Measurements from ENCODE around the gene NTNG1. TPM values are rescaled to one million over a fixed set of nuclear protein-coding genes. Genes with fewer than 3 reads are reported as not detected.

NTNG1 gene
- total RNA-seq, 1 experiment from 2014 or later: 2.3 TPM

DNA sequence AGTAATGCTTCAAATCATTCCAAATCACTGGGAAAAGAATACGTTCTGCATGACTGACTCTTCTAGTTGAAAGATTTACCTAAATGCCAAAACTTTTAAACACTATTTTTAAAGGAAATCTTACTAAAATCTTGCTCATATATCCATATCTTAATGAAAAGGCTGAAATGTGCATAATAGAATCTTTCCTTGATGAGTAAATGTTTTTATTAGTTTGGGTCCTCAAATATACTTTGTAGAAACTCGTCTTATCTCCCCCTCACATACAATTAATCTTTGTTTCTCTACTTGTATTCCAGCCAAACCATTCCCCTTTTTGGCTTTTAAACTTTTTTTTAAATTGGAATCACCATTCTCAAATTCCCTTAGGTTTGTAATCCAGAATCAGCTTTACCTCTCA lies 110.2 kb downstream of the NTNG1 start:
- CTCF ChIA-PET: no interaction called here
- H3K27ac Mint-ChIP-seq: no peak overlapping the region

DNA sequence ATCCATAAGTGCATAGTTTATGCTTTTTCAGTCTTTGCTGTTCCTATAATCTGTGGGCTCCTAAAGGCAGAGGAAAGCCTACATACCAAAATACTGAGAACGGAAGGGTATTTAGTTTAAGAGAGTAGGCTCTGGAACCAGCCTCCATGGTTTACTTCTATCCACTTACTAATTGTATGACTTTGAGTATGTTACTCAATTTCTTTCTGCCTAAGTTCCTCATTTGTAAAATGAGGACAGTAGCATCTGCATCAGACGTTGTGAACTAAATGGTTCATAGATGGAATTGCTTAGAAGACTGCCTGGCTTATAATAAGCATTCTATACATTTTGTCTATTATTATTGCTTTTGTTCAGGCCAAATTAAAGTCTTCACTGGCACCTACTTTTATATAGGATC lies 111.0 kb downstream of the NTNG1 start:
- Mint-ChIP-seq H3K27me3 (ENCODE audit: low read depth) (no peaks in the 10 kb centered on the region), H3K4me3 (no peak overlapping the region), H3K9me3 (no peaks in the 10 kb centered on the region), H3K27ac (0 out of 2 replicates have a peak overlapping the region, but pooled peaks have one; percentile 42), H3K36me3 (no peaks in the 10 kb centered on the region), H3K4me1 (peaks cover 64% of the 10 kb centered on the region)
- ChIA-PET POLR2A (no interaction called here), CTCF (no interaction called here)
- DNase-seq (ENCODE audit: low spot score) (no peak), ATAC-seq (no peak)
- TF ChIP-seq JUN (CRISPR knock-in tag; IDR thresholded peaks at IDR 0.05): no peak
- TF ChIP-seq SMAD4 (CRISPR knock-in tag; IDR thresholded peaks at IDR 0.05): no peak
- TF ChIP-seq SOX15 (CRISPR knock-in tag; IDR thresholded peaks at IDR 0.05): no peak
- no peak for TF ChIP-seq ZNF416 (CRISPR knock-in tag; IDR thresholded peaks at IDR 0.05)
- TF ChIP-seq CBFB (CRISPR knock-in tag; IDR thresholded peaks at IDR 0.05; ENCODE audit: low read depth): no peak
- no peak for TF ChIP-seq ELF4 (CRISPR knock-in tag; IDR thresholded peaks at IDR 0.05; ENCODE audit: low read depth)
- TF ChIP-seq, protein P1, sequence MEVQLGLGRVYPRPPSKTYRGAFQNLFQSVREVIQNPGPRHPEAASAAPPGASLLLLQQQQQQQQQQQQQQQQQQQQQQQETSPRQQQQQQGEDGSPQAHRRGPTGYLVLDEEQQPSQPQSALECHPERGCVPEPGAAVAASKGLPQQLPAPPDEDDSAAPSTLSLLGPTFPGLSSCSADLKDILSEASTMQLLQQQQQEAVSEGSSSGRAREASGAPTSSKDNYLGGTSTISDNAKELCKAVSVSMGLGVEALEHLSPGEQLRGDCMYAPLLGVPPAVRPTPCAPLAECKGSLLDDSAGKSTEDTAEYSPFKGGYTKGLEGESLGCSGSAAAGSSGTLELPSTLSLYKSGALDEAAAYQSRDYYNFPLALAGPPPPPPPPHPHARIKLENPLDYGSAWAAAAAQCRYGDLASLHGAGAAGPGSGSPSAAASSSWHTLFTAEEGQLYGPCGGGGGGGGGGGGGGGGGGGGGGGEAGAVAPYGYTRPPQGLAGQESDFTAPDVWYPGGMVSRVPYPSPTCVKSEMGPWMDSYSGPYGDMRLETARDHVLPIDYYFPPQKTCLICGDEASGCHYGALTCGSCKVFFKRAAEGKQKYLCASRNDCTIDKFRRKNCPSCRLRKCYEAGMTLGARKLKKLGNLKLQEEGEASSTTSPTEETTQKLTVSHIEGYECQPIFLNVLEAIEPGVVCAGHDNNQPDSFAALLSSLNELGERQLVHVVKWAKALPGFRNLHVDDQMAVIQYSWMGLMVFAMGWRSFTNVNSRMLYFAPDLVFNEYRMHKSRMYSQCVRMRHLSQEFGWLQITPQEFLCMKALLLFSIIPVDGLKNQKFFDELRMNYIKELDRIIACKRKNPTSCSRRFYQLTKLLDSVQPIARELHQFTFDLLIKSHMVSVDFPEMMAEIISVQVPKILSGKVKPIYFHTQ (CRISPR knock-in tag; IDR thresholded peaks at IDR 0.05): no peak
- no peak for TF ChIP-seq ZNF671 (CRISPR knock-in tag; IDR thresholded peaks at IDR 0.05)
- no peak for TF ChIP-seq RELA (CRISPR knock-in tag; IDR thresholded peaks at IDR 0.05; ENCODE audit: borderline replicate concordance)

More for the DNA sequence above, 110.2 kb downstream of the NTNG1 start:
- Mint-ChIP-seq H3K4me1 (peaks cover 58% of the 10 kb centered on the region), H3K9me3 (no peaks in the 10 kb centered on the region), H3K27me3 (ENCODE audit: low read depth) (no peaks in the 10 kb centered on the region), H3K36me3 (no peaks in the 10 kb centered on the region), H3K4me3 (no peak overlapping the region)
- DNase-seq (ENCODE audit: low spot score): no peak
- POLR2A ChIA-PET: no interaction called here
- no peak for ATAC-seq
- TF ChIP-seq MYBL2 (CRISPR knock-in tag; IDR thresholded peaks at IDR 0.05) (no peak), TCF7 (CRISPR knock-in tag; IDR thresholded peaks at IDR 0.05; ENCODE audit: low read depth) (no peak), ZNF423 (CRISPR knock-in tag; IDR thresholded peaks at IDR 0.05) (no peak), KAT7 (CRISPR knock-in tag; IDR thresholded peaks at IDR 0.05; ENCODE audit: borderline replicate concordance) (no peak), NFYB (CRISPR knock-in tag; conservative IDR thresholded peaks at IDR 0.05; ENCODE audit: low read depth) (no peak), FOXJ3 (CRISPR knock-in tag; IDR thresholded peaks at IDR 0.05; ENCODE audit: borderline replicate concordance) (no peak), ZNF232 (CRISPR knock-in tag; IDR thresholded peaks at IDR 0.05) (no peak)

DNA sequence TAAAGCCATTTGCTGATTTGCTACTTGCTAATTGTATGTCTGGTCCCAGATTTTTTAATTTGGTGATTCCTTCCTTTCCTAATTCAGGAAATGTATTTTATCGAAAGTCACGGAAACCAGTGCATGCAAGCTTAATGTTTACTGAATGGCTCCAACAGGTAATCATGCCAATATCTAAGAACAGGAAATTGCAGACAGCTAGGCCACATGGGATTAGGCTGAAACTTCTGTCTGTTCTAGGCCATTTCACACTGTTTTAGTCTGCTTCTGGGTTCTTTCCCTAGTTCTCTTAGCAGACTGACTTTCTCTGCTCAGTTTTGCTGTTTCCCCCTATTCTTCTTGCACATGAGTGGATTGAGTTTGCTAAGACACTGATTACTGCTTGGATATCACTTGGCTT lies 111.4 kb downstream of the NTNG1 start:
- DNase-seq (ENCODE audit: low spot score): no peak
- no peaks in the 10 kb centered on the region for H3K36me3 Mint-ChIP-seq
- ATAC-seq: no peak
- POLR2A ChIA-PET: no interaction called here
- no peak overlapping the region for H3K4me3 Mint-ChIP-seq
- H3K4me1 Mint-ChIP-seq: peaks cover 64% of the 10 kb centered on the region
- CTCF ChIA-PET: no interaction called here
- no peak overlapping the region for H3K27ac Mint-ChIP-seq
- TF ChIP-seq, protein P2, sequence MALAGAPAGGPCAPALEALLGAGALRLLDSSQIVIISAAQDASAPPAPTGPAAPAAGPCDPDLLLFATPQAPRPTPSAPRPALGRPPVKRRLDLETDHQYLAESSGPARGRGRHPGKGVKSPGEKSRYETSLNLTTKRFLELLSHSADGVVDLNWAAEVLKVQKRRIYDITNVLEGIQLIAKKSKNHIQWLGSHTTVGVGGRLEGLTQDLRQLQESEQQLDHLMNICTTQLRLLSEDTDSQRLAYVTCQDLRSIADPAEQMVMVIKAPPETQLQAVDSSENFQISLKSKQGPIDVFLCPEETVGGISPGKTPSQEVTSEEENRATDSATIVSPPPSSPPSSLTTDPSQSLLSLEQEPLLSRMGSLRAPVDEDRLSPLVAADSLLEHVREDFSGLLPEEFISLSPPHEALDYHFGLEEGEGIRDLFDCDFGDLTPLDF (CRISPR knock-in tag; IDR thresholded peaks at IDR 0.05): no peak
- TF ChIP-seq, protein P3, sequence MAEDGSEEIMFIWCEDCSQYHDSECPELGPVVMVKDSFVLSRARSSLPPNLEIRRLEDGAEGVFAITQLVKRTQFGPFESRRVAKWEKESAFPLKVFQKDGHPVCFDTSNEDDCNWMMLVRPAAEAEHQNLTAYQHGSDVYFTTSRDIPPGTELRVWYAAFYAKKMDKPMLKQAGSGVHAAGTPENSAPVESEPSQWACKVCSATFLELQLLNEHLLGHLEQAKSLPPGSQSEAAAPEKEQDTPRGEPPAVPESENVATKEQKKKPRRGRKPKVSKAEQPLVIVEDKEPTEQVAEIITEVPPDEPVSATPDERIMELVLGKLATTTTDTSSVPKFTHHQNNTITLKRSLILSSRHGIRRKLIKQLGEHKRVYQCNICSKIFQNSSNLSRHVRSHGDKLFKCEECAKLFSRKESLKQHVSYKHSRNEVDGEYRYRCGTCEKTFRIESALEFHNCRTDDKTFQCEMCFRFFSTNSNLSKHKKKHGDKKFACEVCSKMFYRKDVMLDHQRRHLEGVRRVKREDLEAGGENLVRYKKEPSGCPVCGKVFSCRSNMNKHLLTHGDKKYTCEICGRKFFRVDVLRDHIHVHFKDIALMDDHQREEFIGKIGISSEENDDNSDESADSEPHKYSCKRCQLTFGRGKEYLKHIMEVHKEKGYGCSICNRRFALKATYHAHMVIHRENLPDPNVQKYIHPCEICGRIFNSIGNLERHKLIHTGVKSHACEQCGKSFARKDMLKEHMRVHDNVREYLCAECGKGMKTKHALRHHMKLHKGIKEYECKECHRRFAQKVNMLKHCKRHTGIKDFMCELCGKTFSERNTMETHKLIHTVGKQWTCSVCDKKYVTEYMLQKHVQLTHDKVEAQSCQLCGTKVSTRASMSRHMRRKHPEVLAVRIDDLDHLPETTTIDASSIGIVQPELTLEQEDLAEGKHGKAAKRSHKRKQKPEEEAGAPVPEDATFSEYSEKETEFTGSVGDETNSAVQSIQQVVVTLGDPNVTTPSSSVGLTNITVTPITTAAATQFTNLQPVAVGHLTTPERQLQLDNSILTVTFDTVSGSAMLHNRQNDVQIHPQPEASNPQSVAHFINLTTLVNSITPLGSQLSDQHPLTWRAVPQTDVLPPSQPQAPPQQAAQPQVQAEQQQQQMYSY (CRISPR knock-in tag; IDR thresholded peaks at IDR 0.05): no peak
- TF ChIP-seq IRF2 (CRISPR knock-in tag; IDR thresholded peaks at IDR 0.05; ENCODE audit: borderline replicate concordance, low read depth) (no peak), ZNF317 (CRISPR knock-in tag; IDR thresholded peaks at IDR 0.05; ENCODE audit: borderline replicate concordance, low read depth) (no peak), MXD4 (CRISPR knock-in tag; IDR thresholded peaks at IDR 0.05; ENCODE audit: borderline replicate concordance) (no peak), MYBL2 (CRISPR knock-in tag; IDR thresholded peaks at IDR 0.05) (no peak)
- TF ChIP-seq, protein P4, sequence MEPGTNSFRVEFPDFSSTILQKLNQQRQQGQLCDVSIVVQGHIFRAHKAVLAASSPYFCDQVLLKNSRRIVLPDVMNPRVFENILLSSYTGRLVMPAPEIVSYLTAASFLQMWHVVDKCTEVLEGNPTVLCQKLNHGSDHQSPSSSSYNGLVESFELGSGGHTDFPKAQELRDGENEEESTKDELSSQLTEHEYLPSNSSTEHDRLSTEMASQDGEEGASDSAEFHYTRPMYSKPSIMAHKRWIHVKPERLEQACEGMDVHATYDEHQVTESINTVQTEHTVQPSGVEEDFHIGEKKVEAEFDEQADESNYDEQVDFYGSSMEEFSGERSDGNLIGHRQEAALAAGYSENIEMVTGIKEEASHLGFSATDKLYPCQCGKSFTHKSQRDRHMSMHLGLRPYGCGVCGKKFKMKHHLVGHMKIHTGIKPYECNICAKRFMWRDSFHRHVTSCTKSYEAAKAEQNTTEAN (CRISPR knock-in tag; IDR thresholded peaks at IDR 0.05): no peak
- no peaks in the 10 kb centered on the region for H3K27me3 Mint-ChIP-seq (ENCODE audit: low read depth)
- no peaks in the 10 kb centered on the region for H3K9me3 Mint-ChIP-seq

Measured in WTC11 (cell line).